Right cardiac atrium (tissue), 5 donors: Measurements from ENCODE around the gene AKNA. TPM values are rescaled to one million over a fixed set of nuclear protein-coding genes. Genes with fewer than 3 reads are reported as not detected.

Experiments
- ATAC-seq, 2 donors: fragments of 200-7000 bp; cut with Tn5 transposase; one replicate each; pipeline versions ENCODE4 v1.8.0 to v1.9.1; 2020; ENCODE audit warnings: moderate library complexity in 2 of 2, mild to moderate bottlenecking in 1 of 2
- DNase-seq, 3 donors: peaks; one replicate each; pipeline ENCODE4 v3.0.0-alpha.2; 2020
- H3K27ac ChIP-seq: one replicate; pipeline ENCODE4 v1.5.1; 2013; ENCODE audit warnings: mild to moderate bottlenecking, low read length, control low read depth, moderate library complexity
- H3K27me3 ChIP-seq: one replicate; pipeline ENCODE4 v1.6.1; 2013; ENCODE audit not compliant: control insufficient read depth, insufficient read depth
- H3K4me1 ChIP-seq: one replicate; pipeline ENCODE4 v1.6.1; 2013; ENCODE audit warnings: low read length; ENCODE audit not compliant: control insufficient read depth, insufficient read depth
- H3K4me3 ChIP-seq: one replicate; pipeline ENCODE4 v1.5.1; 2013; ENCODE audit warnings: low read length, control low read depth
- H3K9me3 ChIP-seq: one replicate; pipeline ENCODE4 v1.6.1; 2013; ENCODE audit warnings: low read length; ENCODE audit not compliant: control insufficient read depth
- WGBS: extraction: QIAGEN DNeasy Blood & Tissue Kit; methylation state at CpG from one replicate; pipeline ENCODE4 v1.1.7; 2013; 5-methylcytosine and 5-hydroxymethylcytosine counted together
- intact Hi-C, 4 donors: fragments of 100-400 bp; cut with DNase I; formaldehyde crosslinking; loops; one replicate each; pipeline versions ENCODE4 v1.11.0 to v1.14.0; 2022 to 2023
- polyA plus RNA-seq: library from polyadenylated mRNA; stranded (reverse); fragments of 200-250 nt; gene quantifications from one replicate; pipeline ENCODE4 v1.2.3, GENCODE V29; 2013
- total RNA-seq, 4 donors: library from RNA; stranded (reverse); fragmentation: NEBNext Ultra II Directional; extraction: Animal tissue kit (Norgen Biotek cat#: 25700); gene quantifications; one replicate each; pipeline ENCODE4 v1.2.1, GENCODE V29; 2021
- donor health status: healthy with polysubstance abuse.
- donor health status: DM: no; HTN: yes; CAD: no.
- donor health status: DM: no; HTN: no; CAD: no.
- donor health status: DM: no; HTN: yes; CAD: no; lungs with severe emphysema.
- donor health status: DM: yes; HTN: yes; CAD: no.

AKNA gene
- total and polyA plus RNA-seq, 5 donors = 8.4 to 10.3 (median 8.9) TPM

GRCh38 chr9:114375386-114376175, 12.2 kb downstream of the AKNA start:
- no peak overlapping the region for H3K4me3 ChIP-seq
- WGBS = 91% methylated on average over 9 of the region's 9 CpGs
- no peaks in the 10 kb centered on the region for H3K4me1 ChIP-seq
- no peak overlapping the region for H3K27ac ChIP-seq
- no peak for DNase-seq
- ATAC-seq = no peak
- intact Hi-C loops = no loop called here
- no peaks in the 10 kb centered on the region for H3K27me3 ChIP-seq
- no peaks in the 10 kb centered on the region for H3K9me3 ChIP-seq

GRCh38 chr9:114374936-114375335, 12.8 kb downstream of the AKNA start:
- H3K27ac ChIP-seq = no peak overlapping the region
- ATAC-seq (no peak), DNase-seq (no peak)
- no peaks in the 10 kb centered on the region for H3K27me3 ChIP-seq
- H3K4me1 ChIP-seq = no peaks in the 10 kb centered on the region
- no peak overlapping the region for H3K4me3 ChIP-seq
- no peaks in the 10 kb centered on the region for H3K9me3 ChIP-seq
- intact Hi-C loops = no loop called here
- 78% methylated on average over 9 of the region's 9 CpGs for WGBS

GRCh38 chr9:114373960-114374730, 13.6 kb downstream of the AKNA start:
- ATAC-seq (no peak), DNase-seq (no peak)
- Histone ChIP-seq H3K4me3 (no peak overlapping the region), H3K9me3 (no peaks in the 10 kb centered on the region), H3K27me3 (no peaks in the 10 kb centered on the region), H3K27ac (no peak overlapping the region), H3K4me1 (no peaks in the 10 kb centered on the region)
- 93% methylated on average over 16 of the region's 16 CpGs for WGBS
- intact Hi-C loops = no loop called here

GRCh38 chr9:114372921-114373448, 14.8 kb downstream of the AKNA start:
- Histone ChIP-seq H3K27ac (no peak overlapping the region), H3K4me1 (no peaks in the 10 kb centered on the region), H3K9me3 (no peaks in the 10 kb centered on the region), H3K4me3 (no peak overlapping the region), H3K27me3 (no peaks in the 10 kb centered on the region)
- ATAC-seq (peak; percentile 58 to 61), DNase-seq (peak; percentile 59 to 87 (median 83))
- WGBS = 39% methylated on average over 9 of the region's 9 CpGs
- intact Hi-C loops = no loop called here

- DNase-seq = peak; percentile 57 to 70 (median 59)
- 31% methylated on average over 14 of the region's 14 CpGs for WGBS
- peak; percentile 28 to 64 for ATAC-seq
- H3K27ac ChIP-seq = no peak overlapping the region
- H3K4me1 ChIP-seq = no peaks in the 10 kb centered on the region
- intact Hi-C loops = no loop called here
- no peak overlapping the region for H3K4me3 ChIP-seq
- no peaks in the 10 kb centered on the region for H3K27me3 ChIP-seq
- H3K9me3 ChIP-seq = no peaks in the 10 kb centered on the region
Observed at GRCh38 chr9:114371973-114372917, 15.5 kb downstream of the AKNA start.

GRCh38 chr9:114371343-114371944, 16.3 kb downstream of the AKNA start:
- DNase-seq (no peak), ATAC-seq (no peak)
- no peaks in the 10 kb centered on the region for H3K4me1 ChIP-seq
- no peak overlapping the region for H3K4me3 ChIP-seq
- no peak overlapping the region for H3K27ac ChIP-seq
- 76% methylated on average over 7 of the region's 7 CpGs for WGBS
- intact Hi-C loops = no loop called here
- no peaks in the 10 kb centered on the region for H3K27me3 ChIP-seq
- no peaks in the 10 kb centered on the region for H3K9me3 ChIP-seq

- Histone ChIP-seq H3K4me3 (no peak overlapping the region), H3K27me3 (no peaks in the 10 kb centered on the region), H3K27ac (no peak overlapping the region), H3K9me3 (no peaks in the 10 kb centered on the region), H3K4me1 (no peaks in the 10 kb centered on the region)
- intact Hi-C loops = no loop called here
- WGBS = 71% methylated on average over 4 of the region's 4 CpGs
- ATAC-seq (no peak), DNase-seq (no peak)
Observed at GRCh38 chr9:114370968-114371320, 16.8 kb downstream of the AKNA start.

- intact Hi-C loops = no loop called here
- WGBS = 73% methylated on average over 6 of the region's 6 CpGs
- ATAC-seq = no peak
- no peak for DNase-seq
- H3K4me3 ChIP-seq = no peak overlapping the region
- H3K4me1 ChIP-seq = no peaks in the 10 kb centered on the region
- H3K9me3 ChIP-seq = no peaks in the 10 kb centered on the region
- H3K27me3 ChIP-seq = no peaks in the 10 kb centered on the region
- no peak overlapping the region for H3K27ac ChIP-seq
Observed at GRCh38 chr9:114370251-114370967, 17.4 kb downstream of the AKNA start.

GRCh38 chr9:114369216-114370130, 18.3 kb downstream of the AKNA start:
- intact Hi-C loops = no loop called here
- Histone ChIP-seq H3K4me1 (no peaks in the 10 kb centered on the region), H3K4me3 (no peak overlapping the region), H3K9me3 (no peaks in the 10 kb centered on the region), H3K27ac (no peak overlapping the region), H3K27me3 (no peaks in the 10 kb centered on the region)
- ATAC-seq = no peak
- WGBS = 95% methylated on average over 9 of the region's 9 CpGs
- no peak for DNase-seq
